HG03280 (cell line): ENCODE results near the gene EFCC1.

ENCODE experiments used
- ATAC-seq: cut with Tn5 transposase; IDR thresholded peaks from one replicate; pipeline ENCODE4 v1.9.1; 2021; ENCODE audit warnings: mild to moderate bottlenecking, moderate library complexity; ENCODE audit not compliant: unreplicated experiment

Gene EFCC1, protein sequence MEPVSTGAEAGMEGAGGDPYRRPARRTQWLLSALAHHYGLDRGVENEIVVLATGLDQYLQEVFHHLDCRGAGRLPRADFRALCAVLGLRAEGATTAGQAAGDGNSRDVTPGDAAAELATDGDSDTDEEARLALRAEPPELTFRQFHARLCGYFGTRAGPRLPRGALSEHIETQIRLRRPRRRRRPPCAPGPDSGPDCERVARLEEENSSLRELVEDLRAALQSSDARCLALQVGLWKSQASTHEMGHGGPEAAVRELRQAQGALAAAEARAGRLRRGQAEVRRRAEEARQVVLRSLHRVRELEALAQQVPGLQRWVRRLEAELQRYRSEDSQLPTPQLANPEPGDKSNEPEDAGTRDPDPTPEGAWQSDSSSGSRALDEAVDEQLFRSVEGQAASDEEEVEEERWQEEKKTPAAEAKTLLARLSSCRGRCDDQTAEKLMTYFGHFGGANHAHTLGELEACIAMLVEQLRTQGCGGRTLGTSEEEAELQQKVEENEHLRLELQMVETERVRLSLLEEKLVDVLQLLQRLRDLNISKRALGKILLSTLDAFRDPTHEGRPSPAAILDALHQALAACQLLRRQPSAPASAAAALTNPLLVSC

DNA sequence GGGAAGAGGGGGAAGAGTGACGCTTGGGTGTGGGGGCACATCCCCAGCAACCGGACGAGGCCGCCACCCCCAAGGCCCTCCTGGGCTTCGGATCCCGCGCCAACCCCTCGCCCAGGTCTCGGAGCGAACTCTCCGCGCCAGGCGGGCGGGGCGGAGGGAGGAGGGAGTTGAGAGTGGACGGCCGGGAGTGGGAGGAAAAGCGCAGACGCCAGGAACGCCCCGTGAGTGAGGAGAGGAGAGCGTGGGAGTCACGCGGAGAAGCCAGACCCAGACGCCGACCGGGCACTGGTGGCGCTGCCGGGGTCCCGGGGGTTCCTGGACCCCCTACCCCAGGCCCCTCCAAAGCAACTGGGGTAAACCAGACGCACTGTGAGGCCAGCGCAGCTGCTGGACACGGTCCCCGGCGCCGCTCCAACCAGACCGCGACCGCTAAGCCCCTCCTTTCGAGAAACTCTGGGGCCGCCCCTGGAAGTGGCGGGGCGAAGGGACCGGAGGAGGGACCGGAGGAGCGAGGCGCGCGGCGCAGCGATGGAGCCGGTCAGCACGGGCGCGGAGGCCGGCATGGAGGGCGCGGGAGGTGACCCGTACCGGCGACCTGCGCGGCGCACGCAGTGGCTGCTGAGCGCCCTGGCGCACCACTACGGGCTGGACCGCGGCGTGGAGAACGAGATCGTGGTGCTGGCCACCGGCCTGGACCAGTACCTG lies at the start of gene EFCC1:
TSS of gene EFCC1 (plus strand) at position 204 of the 705 bp plus-strand sequence. CDS start at position 529, 325 bp downstream.
- no peak for ATAC-seq

GRCh38 chr3:128956440-128956839 lies 44.7 kb upstream of the EFCC1 start:
- ATAC-seq: no peak

GRCh38 chr3:128965280-128965679 lies 35.8 kb upstream of the EFCC1 start:
- ATAC-seq: no peak

- ATAC-seq: no peak
Observed at GRCh38 chr3:128965818-128966217, 35.3 kb upstream of the EFCC1 start.

DNA sequence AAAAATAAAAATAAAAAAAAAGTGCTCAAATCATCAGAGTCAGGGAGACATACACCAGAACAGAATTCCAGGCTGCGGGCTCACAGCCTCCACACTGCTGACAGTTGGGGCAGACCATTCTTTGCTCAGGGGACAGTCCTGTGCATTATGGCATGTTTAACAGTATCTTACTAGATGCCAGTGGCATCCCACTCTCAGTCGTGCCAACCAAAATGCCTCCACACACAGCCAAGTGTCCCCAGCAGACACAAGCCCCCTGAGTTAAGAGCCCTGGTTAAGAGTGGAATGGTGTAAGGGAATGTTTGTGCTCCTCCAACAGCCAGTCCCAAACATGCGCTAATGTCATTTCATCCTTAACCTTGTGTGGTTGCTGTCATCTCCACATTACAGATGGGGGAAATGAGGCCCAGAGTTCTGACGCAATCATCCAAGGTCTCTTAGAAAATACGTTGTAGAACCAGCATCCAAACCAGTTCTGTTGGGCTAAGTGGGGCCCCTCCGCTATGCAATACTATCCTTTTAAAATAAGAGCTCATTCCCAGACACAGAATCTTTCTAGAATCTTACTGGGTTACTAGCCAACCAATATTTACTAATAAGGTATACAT lies 33.3 kb upstream of the EFCC1 start:
- ATAC-seq: no peak

- no peak for ATAC-seq
Observed at GRCh38 chr3:128969993-128970739, 30.9 kb upstream of the EFCC1 start.

DNA sequence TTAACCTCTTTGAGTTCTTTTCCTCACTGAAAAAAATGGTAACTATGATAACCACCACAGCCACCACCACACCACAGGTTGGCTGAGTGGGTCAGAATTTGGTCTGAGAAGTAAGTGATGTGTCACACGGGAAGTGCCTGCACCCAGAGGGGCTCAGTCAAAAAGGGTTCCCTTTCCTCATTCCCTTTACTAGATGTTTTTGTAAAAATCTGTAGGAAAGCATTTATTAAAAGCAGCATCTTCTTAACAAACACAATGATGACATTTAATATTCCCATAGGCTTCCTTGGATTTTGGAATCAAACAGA lies 30.4 kb upstream of the EFCC1 start:
- ATAC-seq: no peak

DNA sequence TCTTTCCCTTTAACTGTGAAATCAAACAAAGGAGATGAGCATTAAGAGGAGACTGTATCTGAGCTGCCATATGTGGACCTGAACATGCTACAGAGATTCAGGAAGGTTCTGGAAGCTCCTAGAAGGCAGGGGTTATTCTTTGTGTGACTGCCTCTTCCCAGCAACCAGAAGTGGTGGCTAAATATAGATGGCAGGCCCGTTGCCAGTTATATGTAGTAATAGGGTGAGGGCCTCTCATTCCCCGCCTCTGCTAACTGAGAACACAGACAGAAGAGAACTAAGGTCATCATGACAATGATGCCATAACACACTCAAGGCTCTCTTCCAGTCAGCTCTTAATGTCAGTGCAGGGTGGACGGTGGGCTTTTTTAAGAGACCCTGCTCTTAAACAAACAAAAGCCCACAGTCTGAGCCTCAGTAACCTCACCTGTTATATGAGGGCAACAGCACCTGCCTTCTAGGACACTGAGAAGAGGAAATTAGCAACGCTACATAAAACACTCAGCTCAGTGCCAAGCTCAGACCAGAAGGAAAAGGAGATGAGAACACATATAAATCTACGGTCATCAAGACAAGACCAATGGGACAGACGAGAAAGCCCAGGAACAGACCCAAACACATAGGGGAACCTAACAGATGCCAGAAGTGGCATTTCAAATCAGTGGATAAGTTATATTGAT lies 29.5 kb upstream of the EFCC1 start:
- no peak for ATAC-seq

- no peak for ATAC-seq
Observed at GRCh38 chr3:128973988-128974564, 27.0 kb upstream of the EFCC1 start.

GRCh38 chr3:128975276-128975675 lies 25.8 kb upstream of the EFCC1 start:
- ATAC-seq: no peak

GRCh38 chr3:128983293-128984069 lies 17.6 kb upstream of the EFCC1 start:
- ATAC-seq: no peak

- no peak for ATAC-seq
Observed at GRCh38 chr3:128984596-128984995, 16.5 kb upstream of the EFCC1 start.

DNA sequence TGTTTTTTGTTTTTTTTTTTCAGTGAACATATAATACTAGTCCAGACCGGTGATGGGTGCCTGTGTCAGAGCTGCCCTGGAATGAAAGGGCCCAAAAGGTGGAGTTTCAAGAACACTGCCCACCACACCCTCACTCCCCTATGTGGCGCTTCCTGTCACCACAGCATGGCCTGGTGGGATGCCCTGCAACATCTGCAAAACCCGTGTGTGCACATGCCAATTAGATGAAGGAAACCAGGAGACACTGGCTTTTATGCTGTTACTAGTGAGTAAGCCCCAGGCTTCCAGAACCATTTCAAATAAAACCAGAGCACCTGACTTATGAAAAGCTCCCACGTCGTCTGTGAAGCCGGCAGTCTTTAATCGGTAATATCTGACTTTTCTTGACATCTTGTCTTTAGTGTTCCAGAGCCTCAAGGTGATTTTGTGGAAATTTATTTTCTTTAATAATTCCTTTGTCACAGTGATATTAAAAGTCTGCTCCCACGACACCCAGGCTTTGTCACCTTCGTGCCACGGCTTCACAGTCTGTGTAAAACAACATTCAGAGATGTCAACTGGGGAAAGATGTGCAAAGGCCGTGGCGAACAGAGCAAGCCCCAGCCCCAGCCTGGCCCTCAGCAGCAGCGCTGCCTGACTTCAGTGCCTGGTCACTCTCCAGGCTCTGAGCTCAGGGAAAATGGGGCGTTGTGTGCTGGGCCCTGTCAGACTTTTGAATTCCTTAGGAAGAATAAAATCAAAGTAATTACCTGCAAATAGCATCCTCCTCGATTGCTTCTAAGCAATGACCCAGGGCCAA lies 13.6 kb upstream of the EFCC1 start:
- ATAC-seq: no peak

- ATAC-seq: no peak
Observed at GRCh38 chr3:128988286-128988685, 12.8 kb upstream of the EFCC1 start.

DNA sequence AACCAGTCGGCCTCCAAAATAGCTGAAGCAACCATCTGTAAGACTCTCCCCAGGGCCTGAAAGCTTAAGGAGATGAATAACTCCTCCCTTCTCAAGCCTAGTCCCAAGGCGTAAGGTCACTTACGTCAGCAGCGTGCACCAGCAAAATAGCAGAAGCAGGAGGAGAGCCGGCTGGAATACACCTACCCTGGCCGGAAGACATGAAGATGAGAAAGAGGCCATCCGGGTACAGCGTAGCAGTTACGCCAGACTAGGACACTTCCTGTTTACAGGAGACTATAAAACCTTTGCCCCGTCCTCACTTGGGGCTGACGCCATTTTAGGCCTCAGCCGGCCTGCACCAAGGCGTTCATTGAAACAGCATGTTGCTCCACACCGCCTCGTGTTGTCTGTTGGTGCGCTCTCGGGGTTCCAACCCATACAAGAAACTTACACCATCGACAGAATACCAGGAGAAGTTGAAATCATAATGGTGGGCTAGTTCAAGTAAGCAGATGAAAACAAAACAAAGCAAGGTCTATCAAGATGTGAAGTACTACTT lies 9.7 kb upstream of the EFCC1 start:
- no peak for ATAC-seq

DNA sequence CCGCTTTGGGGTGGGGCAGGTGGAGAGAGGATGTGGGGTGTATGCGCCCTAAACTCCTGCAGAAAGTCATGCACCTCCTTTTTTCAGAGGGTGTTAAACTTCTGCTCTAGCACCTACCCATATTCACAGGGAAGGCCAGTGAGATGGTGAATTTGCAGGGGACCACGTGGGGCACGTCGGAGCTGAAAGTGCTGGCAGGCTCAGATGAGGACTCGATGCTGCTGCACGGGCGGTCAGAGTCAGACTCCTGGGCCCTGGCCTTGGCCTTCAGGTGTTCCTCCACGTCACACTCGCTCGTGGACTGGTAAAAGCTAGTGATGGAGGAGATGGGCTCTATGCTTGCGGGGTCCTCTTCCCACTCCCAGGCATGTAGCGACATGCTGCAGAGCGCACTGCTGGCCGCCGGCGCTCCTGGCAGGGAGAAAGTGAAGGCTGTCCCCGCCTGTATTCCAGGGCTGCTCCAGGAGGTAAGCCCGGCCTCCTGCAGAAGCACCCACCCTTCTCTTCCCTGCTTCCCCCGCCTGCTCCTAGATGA lies 8.1 kb upstream of the EFCC1 start:
- no peak for ATAC-seq

DNA sequence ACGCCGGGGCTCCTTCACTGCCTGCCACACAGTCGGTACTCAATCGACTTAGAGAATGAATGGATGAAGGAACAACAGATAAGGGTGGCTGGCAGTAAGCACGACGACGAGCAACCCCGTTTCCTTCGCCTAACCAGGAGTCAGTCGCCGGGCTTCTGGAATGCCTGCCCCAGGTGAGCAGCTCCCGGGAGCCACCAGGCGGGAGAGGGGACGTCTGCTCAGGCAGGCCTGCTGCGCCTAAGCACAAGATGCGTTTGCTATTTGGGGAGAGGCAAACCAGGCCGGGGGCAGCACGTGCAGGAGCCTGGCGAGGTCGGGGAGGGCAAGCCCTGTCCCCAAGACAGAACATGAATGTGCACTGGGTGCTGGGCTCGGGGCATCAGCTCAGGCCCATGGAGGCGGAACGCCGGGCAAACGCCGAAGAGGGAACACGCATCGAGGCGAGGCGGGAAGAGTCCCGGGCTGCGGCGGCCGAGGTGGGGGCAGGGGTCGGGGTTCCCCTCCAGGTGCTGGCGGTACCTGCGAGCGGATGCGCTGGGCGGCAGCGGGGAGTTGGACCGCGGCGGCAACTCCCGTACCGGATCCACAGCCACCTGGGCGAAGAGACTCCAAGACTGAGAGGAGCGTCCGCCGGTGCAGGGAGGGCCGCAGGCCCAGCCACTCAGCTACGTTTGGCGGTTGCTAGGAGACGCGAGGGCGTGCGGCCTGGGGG lies 7.5 kb upstream of the EFCC1 start, which contains the start of gene CFAP92:
TSS of gene CFAP92 (minus strand) at position 616 of the 712 bp plus-strand sequence. CDS start 772 bp downstream, outside the sequence.
- peak; percentile 95 for ATAC-seq
